Epithelial cell of esophagus (primary cell): ENCODE measurements around the gene GET4.

ENCODE experiments used
- DNase-seq: peaks from one replicate; pipeline ENCODE4 v3.0.0; 2010; ENCODE audit warnings: low read depth
- H3K4me3 ChIP-seq: 2 replicates; pipeline ENCODE4 v1.5.1; 2011; ENCODE audit warnings: mild to moderate bottlenecking, low read length, control low read depth
- CTCF ChIP-seq: IDR thresholded peaks from 2 replicates; pipeline ENCODE4 v1.5.1; 2011; ENCODE audit warnings: low read depth, mild to moderate bottlenecking, low read length, control low read depth, inconsistent platforms; ENCODE audit not compliant: insufficient read depth; ENCODE audit errors: missing control alignments

Gene GET4

GRCh38 chr7:888081-889024 is 12.0 kb downstream of the GET4 start:
- DNase-seq: no peak
- TF ChIP-seq CTCF: no peak
- no peak overlapping the region for H3K4me3 ChIP-seq

- H3K4me3 ChIP-seq: no peak overlapping the region
- no peak for TF ChIP-seq CTCF
- DNase-seq: no peak
Observed at GRCh38 chr7:889025-889390, 12.7 kb downstream of the GET4 start.

- DNase-seq: no peak
- no peak overlapping the region for H3K4me3 ChIP-seq
- no peak for TF ChIP-seq CTCF
Observed at GRCh38 chr7:889391-889790, 13.0 kb downstream of the GET4 start.

DNA sequence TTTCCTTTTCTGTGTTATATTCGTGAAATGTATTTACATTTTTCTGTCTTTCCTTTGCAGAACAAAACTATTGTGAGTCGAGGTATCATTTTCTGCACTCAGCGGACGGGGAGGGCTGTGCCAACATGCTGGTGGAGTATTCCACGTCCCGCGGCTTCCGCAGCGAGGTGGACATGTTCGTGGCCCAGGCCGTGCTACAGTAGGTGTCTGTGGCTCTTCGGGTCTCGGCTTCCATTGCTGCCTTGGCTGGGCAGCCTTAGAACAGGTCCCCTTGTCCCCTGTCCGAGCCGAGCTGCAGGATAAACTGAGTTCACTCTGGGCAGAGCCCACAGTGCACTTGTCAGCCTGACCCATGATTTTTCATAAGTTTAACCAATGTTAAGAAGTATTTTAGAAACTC is 14.5 kb downstream of the GET4 start:
- TF ChIP-seq CTCF: no peak
- DNase-seq: no peak
- H3K4me3 ChIP-seq: no peak overlapping the region

- DNase-seq: no peak
- no peak for TF ChIP-seq CTCF
- no peak overlapping the region for H3K4me3 ChIP-seq
Observed at GRCh38 chr7:891291-891690, 14.9 kb downstream of the GET4 start.

- no peak for TF ChIP-seq CTCF
- H3K4me3 ChIP-seq: no peak overlapping the region
- no peak for DNase-seq
Observed at GRCh38 chr7:891805-892204, 15.5 kb downstream of the GET4 start.
